ENCODE results near the gene FAM168B. TPM values are rescaled to one million over a fixed set of nuclear protein-coding genes. Genes with fewer than 3 reads are reported as not detected.

FAM168B gene
- total RNA-seq, 1 experiment from 2014 or later, result 81.4 TPM

DNA sequence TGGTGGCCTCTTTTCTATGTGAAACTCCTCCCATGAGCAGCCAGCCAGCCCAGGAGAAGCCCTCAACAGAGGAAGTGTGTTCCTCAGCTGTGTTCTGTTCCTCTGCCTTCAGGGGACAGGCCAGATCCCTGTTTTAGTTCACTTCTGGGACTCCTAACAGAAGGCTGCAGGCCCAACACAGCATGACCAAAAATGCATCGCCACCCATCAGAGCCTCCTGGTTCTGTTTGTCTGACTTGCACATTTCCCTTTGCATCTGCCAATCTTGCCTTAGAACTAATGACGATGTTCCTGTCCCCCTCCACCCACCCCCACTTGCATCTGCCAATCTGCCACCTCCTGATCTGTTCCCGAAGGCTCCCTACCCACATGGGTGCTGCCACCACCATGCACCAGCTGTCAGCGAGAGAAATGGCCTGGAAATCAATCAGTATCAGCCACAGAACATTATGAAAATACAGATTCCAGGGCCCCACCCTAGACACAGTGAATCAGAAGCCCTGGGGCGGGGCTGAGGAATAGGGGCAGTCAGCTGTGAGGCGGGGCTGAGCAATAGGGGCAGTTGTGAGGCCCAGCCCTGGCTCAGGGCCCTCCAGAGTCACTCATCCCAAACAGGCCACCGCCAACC is 51.0 kb downstream of the FAM168B start:
- H3K27ac Mint-ChIP-seq, result no peak overlapping the region; a peak in 1 of 7 replicates
- no peaks in the 10 kb centered on the region; the same call in 1 of the 2 replicates for H3K27me3 Mint-ChIP-seq (ENCODE audit: low read depth)
- H3T11ph ChIP-seq (ENCODE audit: low read length), result no peak overlapping the region
- H3K56ac ChIP-seq (ENCODE audit: insufficient read length, low read depth, low read length), result no peak overlapping the region
- H3K23ac ChIP-seq (ENCODE audit: insufficient read length, low read depth, low read length), result no peak overlapping the region
- H4K20me1 ChIP-seq (ENCODE audit: control insufficient read depth, insufficient read depth, insufficient read length), result peaks cover 2% of the 10 kb centered on the region
- H2BK12ac ChIP-seq (ENCODE audit: insufficient read length, low read depth, low read length), result no peak overlapping the region
- H3K23me2 ChIP-seq (ENCODE audit: insufficient read length, low read depth, low read length, poor library complexity, severe bottlenecking), result no peaks in the 10 kb centered on the region
- H3K9me3 ChIP-seq (ENCODE audit: control insufficient read depth, low read depth, low read length), result no peaks in the 10 kb centered on the region
- H3K4me3 Mint-ChIP-seq, result no peak overlapping the region
- H2BK20ac ChIP-seq (ENCODE audit: low read depth, low read length, poor library complexity, severe bottlenecking), result no peak overlapping the region
- H3K79me2 ChIP-seq (ENCODE audit: insufficient read depth, low read length), result no peaks in the 10 kb centered on the region
- no peak overlapping the region for H2BK15ac ChIP-seq (ENCODE audit: low read depth, low read length)
- no peak overlapping the region for H2AK5ac ChIP-seq (ENCODE audit: insufficient read length, low read length)
- WGBS (ENCODE audit: extremely low coverage, insufficient read length, low lambda C conversion rate), result no CpG with 5 or more reads among the region's 7 CpGs
- H2BK5ac ChIP-seq (ENCODE audit: insufficient read length, low read length), result no peak overlapping the region
- no peaks in the 10 kb centered on the region for H3K9me3 Mint-ChIP-seq
- no peak overlapping the region for H2BK120ac ChIP-seq (ENCODE audit: low read depth, low read length, poor library complexity, severe bottlenecking)
- H4K8ac ChIP-seq (replicated peaks; ENCODE audit: insufficient read length, low read depth, low read length), result no peak overlapping the region
- no peak overlapping the region for H4K5ac ChIP-seq (ENCODE audit: insufficient read length, low read depth, low read length)
- H3K4ac ChIP-seq (ENCODE audit: low read depth, low read length), result no peak overlapping the region
- no peak overlapping the region for H3K14ac ChIP-seq (ENCODE audit: insufficient read depth, low read length)
- no peak overlapping the region for H3K9ac ChIP-seq (ENCODE audit: extremely low read depth, insufficient read length, low read length)
- no peaks in the 10 kb centered on the region for H3K27me3 ChIP-seq (ENCODE audit: insufficient read depth, low read length)
- TF ChIP-seq, protein P1, sequence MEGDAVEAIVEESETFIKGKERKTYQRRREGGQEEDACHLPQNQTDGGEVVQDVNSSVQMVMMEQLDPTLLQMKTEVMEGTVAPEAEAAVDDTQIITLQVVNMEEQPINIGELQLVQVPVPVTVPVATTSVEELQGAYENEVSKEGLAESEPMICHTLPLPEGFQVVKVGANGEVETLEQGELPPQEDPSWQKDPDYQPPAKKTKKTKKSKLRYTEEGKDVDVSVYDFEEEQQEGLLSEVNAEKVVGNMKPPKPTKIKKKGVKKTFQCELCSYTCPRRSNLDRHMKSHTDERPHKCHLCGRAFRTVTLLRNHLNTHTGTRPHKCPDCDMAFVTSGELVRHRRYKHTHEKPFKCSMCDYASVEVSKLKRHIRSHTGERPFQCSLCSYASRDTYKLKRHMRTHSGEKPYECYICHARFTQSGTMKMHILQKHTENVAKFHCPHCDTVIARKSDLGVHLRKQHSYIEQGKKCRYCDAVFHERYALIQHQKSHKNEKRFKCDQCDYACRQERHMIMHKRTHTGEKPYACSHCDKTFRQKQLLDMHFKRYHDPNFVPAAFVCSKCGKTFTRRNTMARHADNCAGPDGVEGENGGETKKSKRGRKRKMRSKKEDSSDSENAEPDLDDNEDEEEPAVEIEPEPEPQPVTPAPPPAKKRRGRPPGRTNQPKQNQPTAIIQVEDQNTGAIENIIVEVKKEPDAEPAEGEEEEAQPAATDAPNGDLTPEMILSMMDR (conservative IDR thresholded peaks at IDR 0.05), result no peak
- H3K4me1 Mint-ChIP-seq, result peaks cover 9% of the 10 kb centered on the region in 2 experiments
- no peak overlapping the region for H3K27ac ChIP-seq (ENCODE audit: insufficient read length, low read depth, low read length)
- H3K4me2 ChIP-seq (ENCODE audit: insufficient read depth, insufficient read length, low read length), result no peak overlapping the region
- H3K79me1 ChIP-seq (ENCODE audit: insufficient read depth, low read depth, low read length, poor library complexity, severe bottlenecking), result no peaks in the 10 kb centered on the region
- H2AFZ ChIP-seq (ENCODE audit: low read length), result no peak overlapping the region
- no peak for DNase-seq
- H4K91ac ChIP-seq (ENCODE audit: insufficient read length, low read depth, low read length), result no peak overlapping the region
- no peak overlapping the region for H3K18ac ChIP-seq (ENCODE audit: insufficient read length, low read depth, low read length)
- H3K36me3 Mint-ChIP-seq (ENCODE audit: insufficient read depth in 1 of 3, low read depth in 3 of 3), result peaks cover 0 to 9% (median 7%) of the 10 kb centered on the region in 3 experiments; a peak in 5 of 7 replicates
- H3K4me1 ChIP-seq (ENCODE audit: insufficient read depth, low read length), result no peaks in the 10 kb centered on the region

Measured in H9 (cell line).